ENCODE data around the gene PARD3B.

GRCh38 chr2:204923957-204924356 is 378.7 kb downstream of the PARD3B start:
- TF ChIP-seq, protein P1, sequence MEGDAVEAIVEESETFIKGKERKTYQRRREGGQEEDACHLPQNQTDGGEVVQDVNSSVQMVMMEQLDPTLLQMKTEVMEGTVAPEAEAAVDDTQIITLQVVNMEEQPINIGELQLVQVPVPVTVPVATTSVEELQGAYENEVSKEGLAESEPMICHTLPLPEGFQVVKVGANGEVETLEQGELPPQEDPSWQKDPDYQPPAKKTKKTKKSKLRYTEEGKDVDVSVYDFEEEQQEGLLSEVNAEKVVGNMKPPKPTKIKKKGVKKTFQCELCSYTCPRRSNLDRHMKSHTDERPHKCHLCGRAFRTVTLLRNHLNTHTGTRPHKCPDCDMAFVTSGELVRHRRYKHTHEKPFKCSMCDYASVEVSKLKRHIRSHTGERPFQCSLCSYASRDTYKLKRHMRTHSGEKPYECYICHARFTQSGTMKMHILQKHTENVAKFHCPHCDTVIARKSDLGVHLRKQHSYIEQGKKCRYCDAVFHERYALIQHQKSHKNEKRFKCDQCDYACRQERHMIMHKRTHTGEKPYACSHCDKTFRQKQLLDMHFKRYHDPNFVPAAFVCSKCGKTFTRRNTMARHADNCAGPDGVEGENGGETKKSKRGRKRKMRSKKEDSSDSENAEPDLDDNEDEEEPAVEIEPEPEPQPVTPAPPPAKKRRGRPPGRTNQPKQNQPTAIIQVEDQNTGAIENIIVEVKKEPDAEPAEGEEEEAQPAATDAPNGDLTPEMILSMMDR (IDR thresholded peaks at IDR 0.05): no peak
- TF ChIP-seq POLR2A (IDR thresholded peaks at IDR 0.05): no peak
